Endometrial microvascular endothelial cells (primary cell): ENCODE data around the gene ZNF653. TPM values are rescaled to one million over a fixed set of nuclear protein-coding genes. Genes with fewer than 3 reads are reported as not detected.

Source experiments
- in situ Hi-C: cut with HindIII; loops from 2 replicates; pipeline ENCODE4 v1.10.0; 2017; ENCODE audit warnings: low sequenced_read_pairs, low pct_unique_long_range_greater_than_20kb; ENCODE audit errors: inconsistent ontology term
- total RNA-seq: library from RNA; depleted of rRNA; stranded (reverse); fragments of >200 nt; gene quantifications from one replicate; pipeline ENCODE4 v1.2.3, GENCODE V29; 2015; ENCODE audit errors: inconsistent ontology term

ZNF653 gene, protein sequence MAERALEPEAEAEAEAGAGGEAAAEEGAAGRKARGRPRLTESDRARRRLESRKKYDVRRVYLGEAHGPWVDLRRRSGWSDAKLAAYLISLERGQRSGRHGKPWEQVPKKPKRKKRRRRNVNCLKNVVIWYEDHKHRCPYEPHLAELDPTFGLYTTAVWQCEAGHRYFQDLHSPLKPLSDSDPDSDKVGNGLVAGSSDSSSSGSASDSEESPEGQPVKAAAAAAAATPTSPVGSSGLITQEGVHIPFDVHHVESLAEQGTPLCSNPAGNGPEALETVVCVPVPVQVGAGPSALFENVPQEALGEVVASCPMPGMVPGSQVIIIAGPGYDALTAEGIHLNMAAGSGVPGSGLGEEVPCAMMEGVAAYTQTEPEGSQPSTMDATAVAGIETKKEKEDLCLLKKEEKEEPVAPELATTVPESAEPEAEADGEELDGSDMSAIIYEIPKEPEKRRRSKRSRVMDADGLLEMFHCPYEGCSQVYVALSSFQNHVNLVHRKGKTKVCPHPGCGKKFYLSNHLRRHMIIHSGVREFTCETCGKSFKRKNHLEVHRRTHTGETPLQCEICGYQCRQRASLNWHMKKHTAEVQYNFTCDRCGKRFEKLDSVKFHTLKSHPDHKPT
- 4.6 TPM for total RNA-seq

DNA sequence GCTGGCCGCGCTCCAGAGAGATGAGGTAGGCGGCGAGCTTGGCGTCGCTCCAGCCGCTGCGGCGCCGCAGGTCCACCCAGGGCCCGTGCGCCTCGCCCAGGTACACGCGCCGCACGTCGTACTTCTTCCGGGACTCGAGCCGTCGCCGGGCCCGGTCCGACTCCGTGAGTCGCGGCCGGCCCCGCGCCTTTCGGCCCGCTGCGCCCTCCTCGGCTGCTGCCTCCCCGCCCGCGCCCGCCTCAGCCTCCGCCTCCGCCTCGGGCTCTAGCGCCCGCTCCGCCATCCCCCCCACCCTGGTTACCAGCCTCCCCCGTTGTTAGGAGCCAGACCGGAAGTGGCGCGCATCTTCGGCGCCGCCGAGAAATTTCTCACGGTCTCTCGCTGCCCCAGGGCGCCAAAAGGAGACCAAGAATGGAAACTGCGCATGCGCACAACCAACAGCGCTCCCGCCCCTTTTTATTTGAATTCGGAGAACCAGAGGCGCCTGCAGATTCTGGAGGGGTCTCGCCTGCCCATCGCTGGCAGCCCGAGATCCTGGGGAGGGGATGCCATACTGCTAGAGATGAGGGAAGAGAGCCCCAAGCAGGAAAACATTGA is at the start of gene ZNF653:
Gene ZNF653 (minus strand): TSS at position 336 of the 597 bp plus-strand sequence. CDS start 53 bp downstream, at position 283.
- in situ Hi-C loops, result no loop called here

DNA sequence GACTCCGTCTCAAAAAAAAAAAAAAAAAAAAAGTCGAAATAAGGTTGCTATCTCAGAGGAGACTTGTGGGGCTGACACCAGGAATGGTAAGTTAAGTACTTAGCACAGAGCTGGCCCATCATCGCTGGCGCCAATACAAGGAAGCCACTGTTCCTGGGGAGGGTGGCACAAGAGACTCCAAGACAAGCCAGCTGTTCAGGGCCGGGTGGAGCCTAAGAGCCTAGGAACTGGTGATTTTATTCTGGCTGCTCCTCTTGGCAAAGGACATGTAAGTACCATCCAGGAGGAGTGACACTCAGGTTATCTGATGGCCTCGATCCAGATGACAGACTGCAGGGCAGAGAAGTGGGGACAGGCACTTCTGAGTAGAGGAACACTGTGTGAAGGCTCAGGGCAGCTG is 49.6 kb upstream of the ZNF653 start:
- in situ Hi-C loops, result no loop called here

DNA sequence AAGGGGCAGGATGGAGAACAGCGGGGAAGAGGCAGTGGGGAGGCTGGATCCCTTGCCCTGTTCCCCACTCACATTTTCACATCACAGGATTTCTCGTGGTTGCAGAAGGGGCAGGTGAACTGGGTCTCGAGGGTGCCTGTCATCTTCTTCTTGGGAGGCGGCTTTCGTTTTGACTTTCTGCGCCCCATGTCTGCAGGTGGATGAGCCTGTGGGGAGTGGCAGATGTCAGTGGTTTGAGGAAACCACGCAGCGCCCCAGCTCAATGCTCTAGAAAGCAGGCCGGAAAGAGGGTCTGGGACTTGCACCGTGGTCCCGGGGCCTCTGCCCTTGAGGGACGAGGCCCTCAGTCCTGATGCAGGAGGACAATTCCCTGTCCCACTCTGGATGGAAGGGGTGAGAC is 48.5 kb upstream of the ZNF653 start:
- in situ Hi-C loops, result no loop called here

DNA sequence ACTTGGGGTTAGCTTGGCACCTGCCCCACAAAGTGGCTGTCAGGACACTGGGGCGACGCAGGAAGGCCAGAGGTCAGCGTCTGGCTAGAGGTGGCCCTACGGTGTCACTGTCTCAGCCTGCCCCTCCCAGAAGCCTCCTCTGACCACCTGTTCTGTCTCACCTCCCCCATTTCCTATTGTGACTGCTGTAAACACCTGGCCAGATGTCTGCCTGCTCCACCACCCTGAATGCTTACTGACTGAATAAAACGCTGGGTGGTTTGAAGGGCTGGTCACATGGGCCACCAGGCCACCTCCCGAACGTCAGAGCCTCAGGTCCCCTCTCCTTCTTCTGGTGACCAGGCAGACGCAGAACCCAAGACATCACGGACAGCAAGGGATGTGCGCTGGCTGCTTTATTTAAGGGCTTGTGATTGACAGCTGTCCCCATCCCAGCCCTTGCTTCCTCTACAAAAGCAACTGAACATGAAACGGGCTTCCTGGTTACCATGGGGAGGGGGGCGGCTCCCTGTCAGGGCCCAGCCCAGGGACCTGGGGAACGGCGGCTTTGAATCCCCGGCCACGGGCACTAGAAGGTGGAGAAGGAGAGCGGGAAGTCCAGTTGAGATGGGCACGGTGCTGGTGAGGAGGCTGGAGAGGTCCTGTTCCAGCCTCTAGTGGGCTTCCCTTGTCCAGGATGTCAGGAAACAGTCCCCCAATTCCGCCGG is 47.2 kb upstream of the ZNF653 start:
- in situ Hi-C loops, result no loop called here

DNA sequence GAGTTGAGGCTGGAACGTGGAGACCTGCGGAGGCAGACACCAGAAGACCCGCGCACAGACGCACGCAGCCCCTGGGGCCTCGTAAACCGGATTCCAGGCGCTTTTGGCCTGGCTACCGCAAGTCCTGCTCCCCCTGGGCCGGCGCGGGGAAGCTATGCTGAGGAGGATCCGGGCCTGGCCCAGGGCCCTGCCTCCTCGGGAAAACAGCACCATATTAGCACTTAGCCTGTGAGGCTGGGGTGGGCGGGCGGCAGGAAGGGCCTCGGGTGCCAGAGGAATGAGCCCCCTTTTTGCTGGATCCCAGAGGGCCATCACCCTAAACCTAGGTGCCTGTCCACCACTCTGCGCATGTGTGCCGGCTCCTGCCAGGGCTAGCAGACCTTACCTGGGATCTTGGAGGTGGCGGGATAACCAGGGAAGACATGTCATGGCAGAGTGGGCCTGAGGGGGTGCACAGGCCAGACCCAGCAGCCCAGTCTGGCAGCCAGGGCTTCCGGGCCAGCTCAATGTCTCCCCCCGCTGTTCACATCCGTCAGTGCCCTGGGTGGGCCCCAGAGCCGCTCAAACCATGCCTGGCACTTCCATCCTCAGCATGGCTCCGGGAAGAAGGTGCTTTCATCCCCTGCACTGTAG is 46.1 kb upstream of the ZNF653 start:
- in situ Hi-C loops, result no loop called here

DNA sequence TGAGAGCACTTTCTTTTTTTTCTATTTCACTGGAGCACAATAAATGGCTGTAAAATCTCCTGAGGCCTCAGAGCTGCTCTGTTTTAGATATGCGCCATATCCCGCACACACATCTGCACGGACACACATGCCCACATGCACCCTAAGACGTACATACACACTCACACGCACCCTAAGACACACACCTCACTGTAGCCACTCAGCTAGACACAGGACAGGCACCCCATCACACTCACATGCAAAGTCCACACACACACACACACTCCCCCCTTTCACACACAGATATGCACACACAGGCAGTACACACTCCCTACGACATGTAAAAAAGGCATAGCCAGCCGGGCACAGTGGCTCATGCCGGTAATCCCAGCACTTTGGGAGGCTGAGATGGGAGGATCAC is 44.6 kb upstream of the ZNF653 start:
- in situ Hi-C loops, result no loop called here

DNA sequence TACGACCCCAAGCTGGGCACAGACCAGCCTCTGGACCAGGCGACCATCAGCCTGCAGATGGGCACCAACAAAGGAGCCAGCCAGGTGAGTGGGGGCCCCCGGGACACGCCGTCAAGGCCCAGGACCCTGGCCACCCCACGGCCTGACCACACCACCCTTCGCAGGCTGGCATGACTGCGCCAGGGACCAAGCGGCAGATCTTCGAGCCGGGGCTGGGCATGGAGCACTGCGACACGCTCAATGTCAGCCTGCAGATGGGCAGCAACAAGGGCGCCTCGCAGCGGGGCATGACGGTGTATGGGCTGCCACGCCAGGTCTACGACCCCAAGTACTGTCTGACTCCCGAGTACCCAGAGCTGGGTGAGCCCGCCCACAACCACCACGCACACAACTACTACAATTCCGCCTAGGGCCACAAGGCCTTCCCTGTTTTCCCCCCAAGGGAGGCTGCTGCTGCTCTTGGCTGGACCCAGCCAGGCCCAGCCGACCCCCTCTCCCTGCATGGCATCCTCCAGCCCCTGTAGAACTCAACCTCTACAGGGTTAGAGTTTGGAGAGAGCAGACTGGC is 43.8 kb upstream of the ZNF653 start:
- in situ Hi-C loops, result no loop called here

DNA sequence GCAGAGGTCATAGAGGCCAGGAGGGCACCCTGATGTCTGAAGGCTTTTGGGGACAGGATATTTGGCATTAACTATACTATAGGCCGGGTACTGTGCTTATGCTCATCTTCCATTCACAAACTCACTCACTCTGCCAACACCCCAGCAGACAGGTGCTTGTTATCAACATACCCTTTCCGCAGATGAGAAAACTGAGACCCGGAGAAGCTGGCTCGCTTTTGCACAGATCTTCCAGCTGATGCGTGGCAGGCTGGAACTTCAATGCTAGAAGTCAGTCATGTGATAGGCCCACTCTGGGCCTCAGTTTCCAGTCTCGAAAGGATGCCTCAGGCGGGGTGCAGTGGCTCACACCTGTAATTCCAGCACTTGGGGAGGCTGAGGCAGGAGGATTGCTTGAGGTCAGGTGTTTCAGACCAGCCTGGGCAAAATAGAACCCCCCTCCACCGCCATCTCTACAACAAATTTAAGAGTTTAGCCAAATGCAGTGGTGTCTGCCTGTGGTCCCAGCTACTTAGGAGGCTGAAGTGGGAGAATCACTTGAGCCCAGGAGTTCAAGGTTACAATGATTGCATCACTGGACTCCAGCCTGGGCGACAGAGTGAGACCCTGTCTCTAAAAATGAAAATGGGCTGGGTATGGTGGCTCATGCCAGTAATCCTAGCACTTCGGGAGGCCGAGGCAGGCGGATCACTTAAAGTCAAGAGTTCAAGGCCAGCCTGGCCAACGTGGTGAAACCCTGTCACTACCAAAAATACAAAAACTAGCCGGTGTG is 42.5 kb upstream of the ZNF653 start:
- in situ Hi-C loops, result no loop called here

DNA sequence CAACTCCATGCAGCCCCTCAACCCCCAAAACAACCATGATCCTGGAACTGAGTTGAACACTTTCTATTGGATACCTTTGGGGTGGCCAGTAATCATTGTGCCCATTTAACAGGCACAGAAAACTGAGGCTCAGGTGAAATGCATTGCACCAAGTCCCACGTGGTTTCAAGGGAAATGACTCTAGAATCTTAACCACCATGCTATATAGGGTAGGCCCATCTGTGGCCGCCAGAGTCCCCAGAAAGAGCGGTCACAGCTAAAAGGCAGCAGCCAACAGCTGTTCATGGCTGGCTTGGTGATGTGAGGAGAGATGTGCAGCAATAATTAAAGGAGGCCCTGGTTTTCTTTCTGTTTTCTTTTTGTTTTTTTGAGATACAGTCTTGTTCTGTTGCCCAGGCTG is 35.6 kb upstream of the ZNF653 start:
- in situ Hi-C loops, result no loop called here

DNA sequence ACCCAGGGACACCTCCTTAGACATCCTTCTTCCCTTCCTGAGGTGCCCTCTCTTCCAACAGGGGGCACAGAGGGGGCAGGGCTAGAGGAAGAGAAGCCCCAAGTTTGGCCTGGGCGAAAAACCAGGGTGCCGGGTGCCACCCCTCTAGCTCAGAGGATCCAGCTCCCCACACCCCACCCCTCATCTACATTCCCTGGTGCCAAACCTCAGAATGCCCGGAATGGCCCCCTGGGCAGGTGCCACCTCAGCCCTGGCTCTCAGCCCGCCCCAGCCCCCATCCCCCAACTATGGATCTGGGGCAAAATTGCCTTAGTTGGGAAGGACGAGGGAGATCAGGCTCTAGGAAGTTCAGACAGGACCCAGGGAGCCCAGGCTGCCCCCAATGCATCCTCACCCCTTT is 35.0 kb upstream of the ZNF653 start:
- in situ Hi-C loops, result no loop called here

DNA sequence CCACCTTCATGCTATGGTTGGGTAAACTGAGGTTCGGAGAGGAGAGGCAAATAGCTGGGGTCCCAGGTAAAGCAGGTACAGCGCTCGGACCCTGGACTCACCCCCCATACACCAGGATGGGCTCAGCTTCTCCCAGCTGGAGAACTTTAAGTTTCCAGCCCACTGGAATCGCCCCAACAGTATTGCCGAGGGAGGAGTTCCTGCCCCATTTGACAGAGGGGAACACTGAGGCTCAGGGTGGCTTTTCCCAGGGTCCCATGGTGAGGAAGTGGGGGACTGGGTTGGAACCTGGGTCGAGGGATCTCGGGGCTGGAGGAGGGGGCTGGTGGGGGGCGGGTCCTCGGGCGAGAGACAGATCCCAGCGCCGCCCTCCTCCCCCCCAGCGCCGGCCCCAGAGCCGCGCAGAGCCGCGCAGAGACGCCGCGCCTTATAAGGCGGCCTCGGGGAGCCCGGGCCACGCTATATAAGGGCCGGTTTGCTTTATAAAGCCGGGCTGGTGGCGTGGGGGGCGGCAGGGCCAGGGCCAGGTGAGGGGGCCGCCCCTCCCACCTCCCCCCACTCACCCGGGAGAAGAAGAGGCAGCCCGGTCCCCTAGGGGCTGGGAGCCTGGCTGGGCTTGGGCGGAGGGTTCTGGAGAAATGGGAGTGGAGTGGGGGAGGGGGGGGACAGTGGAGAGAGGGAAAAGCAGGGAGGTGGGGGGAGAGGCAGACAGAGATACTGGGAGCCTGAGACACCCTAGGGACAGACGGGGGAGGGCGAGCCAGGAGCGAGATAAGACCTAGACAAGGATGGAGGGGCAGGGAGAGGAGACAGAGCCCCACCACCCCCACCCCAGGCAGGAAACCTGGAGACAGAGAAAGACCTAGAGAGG is 34.1 kb upstream of the ZNF653 start:
- in situ Hi-C loops, result no loop called here

DNA sequence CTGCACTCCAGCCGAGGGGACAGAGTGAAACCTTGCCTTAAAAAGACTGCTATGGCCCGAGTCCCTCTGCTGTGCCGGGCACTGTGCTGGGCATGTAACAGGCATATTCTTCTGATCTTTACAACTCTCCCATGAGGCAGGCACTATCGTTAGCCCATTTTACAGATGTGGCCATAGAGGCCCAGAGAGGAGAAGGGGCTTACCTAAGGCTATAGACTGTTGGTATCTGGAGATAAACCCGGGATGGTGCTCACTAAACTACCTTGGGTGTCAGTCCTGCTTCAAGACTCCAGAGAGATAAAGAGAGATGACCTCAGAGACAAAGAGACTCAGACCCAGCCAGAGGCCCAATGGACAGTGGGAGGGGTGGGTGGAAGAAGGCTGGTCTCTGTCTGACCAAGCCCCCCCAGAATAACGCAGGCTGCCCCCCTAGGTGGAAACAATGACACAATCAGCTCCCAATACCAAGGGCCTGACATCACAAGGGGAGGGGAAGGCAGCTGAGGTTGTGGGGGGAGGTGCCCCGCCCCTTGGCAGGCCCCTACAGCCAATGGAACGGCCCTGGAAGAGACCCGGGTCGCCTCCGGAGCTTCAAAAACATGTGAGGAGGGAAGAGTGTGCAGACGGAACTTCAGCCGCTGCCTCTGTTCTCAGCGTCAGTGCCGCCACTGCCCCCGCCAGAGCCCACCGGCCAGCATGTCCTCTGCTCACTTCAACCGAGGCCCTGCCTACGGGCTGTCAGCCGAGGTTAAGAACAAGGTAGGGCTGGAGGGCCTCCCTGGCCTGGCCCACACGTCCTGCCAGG is 32.8 kb upstream of the ZNF653 start, which contains the start of gene CNN1:
Gene CNN1 (plus strand): TSS at position 620 of the 805 bp plus-strand sequence. CDS start 77 bp downstream, at position 697.
- in situ Hi-C loops, result no loop called here

DNA sequence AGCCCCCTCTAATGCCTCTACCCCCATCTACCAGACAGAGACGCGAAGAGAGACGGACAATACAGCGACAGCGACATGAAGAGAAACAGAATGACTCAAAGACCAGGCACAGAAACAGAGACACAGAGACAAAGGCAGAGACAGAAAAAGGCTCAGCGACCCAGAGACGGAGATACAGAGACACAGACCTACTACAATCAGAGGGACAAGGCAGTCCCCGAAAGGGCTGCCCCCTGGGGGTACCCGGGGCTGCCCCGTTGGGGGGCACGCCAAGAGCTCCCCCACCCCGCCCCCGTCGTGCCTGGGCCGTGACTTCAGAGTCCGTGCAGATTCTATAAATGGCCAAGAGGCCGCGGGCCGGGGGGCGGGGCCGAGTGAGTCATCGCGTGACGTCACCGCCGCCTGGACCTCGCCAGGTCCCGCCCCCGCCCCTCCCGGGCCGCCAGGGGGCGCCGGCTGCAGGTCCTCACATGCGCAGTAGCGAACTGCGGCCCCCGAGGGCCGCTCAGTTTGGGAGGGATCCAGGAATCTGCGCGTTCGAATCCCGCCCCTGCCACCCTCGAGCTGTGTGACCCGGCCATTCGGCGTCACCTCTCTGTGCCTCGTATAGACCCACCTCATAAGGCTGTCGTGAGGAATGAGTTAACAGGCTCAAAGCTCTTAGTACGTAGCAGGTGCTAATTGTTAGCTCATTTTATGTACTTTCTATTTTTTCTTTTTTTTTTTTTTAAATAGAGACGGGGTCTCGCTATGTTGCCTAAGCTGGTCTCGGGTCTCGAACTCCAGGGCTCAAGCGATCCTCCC is 30.4 kb upstream of the ZNF653 start:
- in situ Hi-C loops, result no loop called here

DNA sequence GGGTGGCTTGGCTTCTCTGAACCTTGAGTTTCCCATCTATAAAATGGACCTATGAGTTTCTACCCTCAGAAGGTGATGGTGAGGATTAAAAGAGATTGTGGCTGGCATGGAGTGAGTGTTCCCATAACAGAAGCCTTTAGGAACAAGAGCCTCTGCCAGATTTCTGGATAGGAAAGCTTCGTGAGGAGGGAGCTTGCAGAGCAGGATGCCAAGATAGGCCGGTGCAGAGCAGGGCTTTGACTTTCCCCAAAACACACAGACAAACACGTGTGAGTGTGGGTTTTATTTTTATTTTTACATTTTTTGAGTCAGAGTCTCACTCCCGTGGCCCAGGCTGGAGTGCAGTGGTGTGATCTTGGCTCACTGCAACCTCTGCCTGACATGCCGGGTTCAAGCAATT is 29.3 kb upstream of the ZNF653 start:
- in situ Hi-C loops, result no loop called here

DNA sequence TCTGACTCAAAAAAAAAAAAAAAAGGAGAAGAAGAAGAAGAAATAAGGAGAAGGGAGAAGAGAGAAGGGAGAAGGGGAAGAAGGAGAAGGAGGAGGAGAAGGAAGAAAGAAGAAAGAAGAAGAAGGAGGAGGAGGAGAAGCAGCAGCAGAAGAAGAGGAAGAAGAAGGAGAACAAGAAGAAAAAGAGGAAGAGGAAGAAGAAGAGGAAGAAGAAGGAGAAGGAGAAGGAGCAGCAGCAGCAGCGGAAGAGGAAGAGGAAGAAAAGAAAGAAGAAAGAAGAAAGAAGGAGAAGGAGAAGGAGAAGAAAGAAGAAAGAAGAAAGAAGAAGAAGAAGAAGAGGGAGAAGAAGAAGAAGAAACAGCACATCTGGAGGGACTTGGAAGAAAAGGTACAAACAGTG is 28.9 kb upstream of the ZNF653 start:
- in situ Hi-C loops, result no loop called here

DNA sequence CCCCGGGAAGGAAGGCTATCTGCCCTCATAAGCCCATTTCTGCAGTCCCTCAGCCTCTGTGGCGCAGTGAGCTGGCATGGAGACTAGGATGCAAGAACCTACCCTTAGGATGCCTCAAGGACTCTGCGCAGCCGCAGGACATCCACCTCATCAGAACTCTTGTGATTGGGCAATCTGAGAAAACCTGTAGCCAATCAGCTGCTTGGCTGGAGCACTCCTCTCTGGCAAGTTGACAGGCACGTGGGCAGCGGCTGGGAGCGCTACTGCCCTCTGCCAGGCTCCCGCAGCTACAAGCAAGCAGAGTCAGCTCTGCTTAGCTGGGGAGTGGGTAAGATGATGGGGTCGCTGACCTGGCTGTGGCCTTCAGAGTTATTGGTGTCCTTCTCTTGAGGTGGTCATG is 24.8 kb upstream of the ZNF653 start:
- in situ Hi-C loops, result no loop called here
